T-helper 9 cell (primary cell): ENCODE data around the gene SPAG6.

Experiments used
- DNase-seq: peaks from one replicate; pipeline ENCODE4 v3.0.0-alpha.2; 2020

Gene SPAG6

GRCh38 chr10:22464966-22465629 lies 119.8 kb downstream of the SPAG6 start:
- DNase-seq = no peak

GRCh38 chr10:22466763-22467334 lies 121.6 kb downstream of the SPAG6 start:
- DNase-seq = no peak
